K562 (cell line): ENCODE measurements around the gene KCNK4. TPM values are rescaled to one million over a fixed set of nuclear protein-coding genes. Genes with fewer than 3 reads are reported as not detected.

Experiments used
- ARID1B ChIP-seq: fragments of 450-650 bp; IDR thresholded peaks from 2 replicates; pipeline ENCODE4 v1.6.1; 2016; ENCODE audit warnings: antibody characterized with exemption, mild to moderate bottlenecking, inconsistent platforms
- BHLHE40 ChIP-seq: IDR thresholded peaks from 2 replicates; pipeline ENCODE4 v1.6.1; 2011; ENCODE audit warnings: low read length, improper control_type of control experiment
- CREM ChIP-seq: IDR thresholded peaks from 2 replicates; pipeline ENCODE4 v1.6.1; 2014; ENCODE audit warnings: antibody characterized with exemption, low read depth
- CTCF ChIP-seq, 3 experiments: IDR thresholded peaks in 2 of 3; conservative IDR thresholded peaks in 1 of 3; 2 replicates each; pipeline ENCODE4 v1.5.1; 2011 to 2012; ENCODE audit warnings: low read length in 3 of 3, mild to moderate bottlenecking in 3 of 3, control low read depth in 2 of 3, improper control_type of control experiment in 1 of 3, inconsistent platforms in 1 of 3, low read depth in 1 of 3, mixed read lengths in 1 of 3, moderate library complexity in 1 of 3; ENCODE audit not compliant: insufficient read depth in 2 of 3
- ELF1 ChIP-seq: fragments of 200-800 bp; sonication (Bioruptor generic); IDR thresholded peaks from 2 replicates; pipeline ENCODE4 v1.6.1; 2016; ENCODE audit warnings: missing genetic modification characterization, missing compliant biosample characterization
- HNRNPLL ChIP-seq: fragments of 200-400 bp; formaldehyde crosslinking; IDR thresholded peaks from 2 replicates; pipeline ENCODE4 v1.6.1; 2017; ENCODE audit warnings: low read length, low read depth, mild to moderate bottlenecking; ENCODE audit not compliant: poor library complexity, severe bottlenecking
- LARP7 ChIP-seq: fragments of 450-650 bp; IDR thresholded peaks from 2 replicates; pipeline ENCODE4 v1.6.1; 2016
- MAZ ChIP-seq, 2 experiments: fragments of 450-650 bp in 1 of 2; sonication (generic) in 1 of 2; formaldehyde crosslinking; IDR thresholded peaks in 1 of 2; conservative IDR thresholded peaks in 1 of 2; 2 replicates each; pipeline versions ENCODE4 v1.4.0 to v1.5.0; 2020; ENCODE audit warnings: mild to moderate bottlenecking in 1 of 2, missing genetic modification reagents in 1 of 2
- MBD2 ChIP-seq: sonication (generic); IDR thresholded peaks from 2 replicates; pipeline ENCODE4 v1.6.1; 2016; ENCODE audit warnings: low read depth, borderline replicate concordance
- NFIX ChIP-seq: fragments of 250-450 bp; sonication (Bioruptor Pico); IDR thresholded peaks from 2 replicates; pipeline ENCODE4 v1.4.0; 2020; ENCODE audit warnings: low read depth, mild to moderate bottlenecking, moderate library complexity
- NFRKB ChIP-seq: fragments of 450-650 bp; IDR thresholded peaks from 2 replicates; pipeline ENCODE4 v1.6.1; 2016; ENCODE audit warnings: low read depth
- RBBP5 ChIP-seq: fragments of 200-600 bp; sonication (generic); IDR thresholded peaks from 2 replicates; pipeline ENCODE4 v1.6.1; 2012; ENCODE audit warnings: borderline replicate concordance, mild to moderate bottlenecking, low read length, control low read depth, inconsistent platforms; ENCODE audit not compliant: insufficient read depth, poor library complexity, severe bottlenecking
- REST ChIP-seq, 2 experiments: fragments of 450-650 bp; formaldehyde crosslinking in 1 of 2; IDR thresholded peaks; 2 replicates each; pipeline versions ENCODE4 v1.4.0 to v1.6.1; 2014 to 2020; ENCODE audit warnings: mild to moderate bottlenecking in 2 of 2, borderline replicate concordance in 1 of 2, low read depth in 1 of 2
- ZKSCAN1 ChIP-seq: fragments of 150-350 bp; IDR thresholded peaks from 2 replicates; pipeline ENCODE4 v1.6.1; 2016; ENCODE audit warnings: low read depth, low read length
- ZNF146 ChIP-seq: IDR thresholded peaks from one replicate; pipeline ENCODE4 v1.6.1; 2018; ENCODE audit warnings: missing compliant biosample characterization; ENCODE audit not compliant: unreplicated experiment
- ZNF263 ChIP-seq: sonication (generic); formaldehyde crosslinking; IDR thresholded peaks from 2 replicates; pipeline ENCODE4 v1.8.0; 2022; ENCODE audit warnings: mild to moderate bottlenecking, missing genetic modification reagents, borderline replicate concordance
- ZNF77 ChIP-seq: fragments of 250-450 bp; sonication (Bioruptor Pico); IDR thresholded peaks from 2 replicates; pipeline ENCODE4 v1.5.0; 2020
- polyA plus RNA-seq, 8 experiments: library from polyadenylated mRNA; depleted of rRNA in 4 of 8; stranded (reverse) in 5 of 8; unstranded in 3 of 8; fragments of >200 nt; fragmentation: Nextera tagmentation in 2 of 8; fragmentation: Illumina TruSeq in 1 of 8; extraction: Ambion mirVana in 2 of 8; extraction: Trizol in 1 of 8; gene quantifications; 2 replicates each; pipeline versions ENCODE4 v1.2.1 to v1.2.3, GENCODE V29; 2011 to 2014; ENCODE audit warnings: inconsistent platforms in 1 of 8, missing spikeins in 1 of 8
- total RNA-seq, 7 experiments: library from RNA; depleted of rRNA in 6 of 7; stranded (reverse); fragments of >200 nt in 6 of 7; fragmentation: Illumina TruSeq in 2 of 7; extraction: Trizol in 2 of 7; gene quantifications; 2 replicates each; pipeline versions ENCODE4 v1.2.1 to v1.2.3, GENCODE V29; 2011 to 2021; ENCODE audit warnings: low replicate concordance in 1 of 7

Gene KCNK4
- total and polyA plus RNA-seq, 9 of the 15 experiments (the other 6 are each of a cell fraction or from before 2014, with no cell fraction given), result not detected

- peak; percentile 71 for TF ChIP-seq HNRNPLL
- TF ChIP-seq CREM, result peak; percentile 62
- TF ChIP-seq ZNF77, result no peak
- TF ChIP-seq REST (IDR thresholded peaks at IDR 0.05; ENCODE audit: borderline replicate concordance), result peak; percentile 90
- TF ChIP-seq REST (CRISPR knock-in tag; IDR thresholded peaks at IDR 0.05; ENCODE audit: low read depth), result peak; percentile 20
- no peak; the same call in 1 of the 2 replicates for TF ChIP-seq NFRKB
- no peak for TF ChIP-seq NFIX (CRISPR knock-in tag)
- TF ChIP-seq LARP7, result 0 out of 2 replicates have a peak, but pooled peaks have one; percentile 86
- peak; percentile 33; the same call in 1 of the 2 replicates for TF ChIP-seq ARID1B
- TF ChIP-seq ZKSCAN1, result no peak
- TF ChIP-seq BHLHE40, result peak; percentile 56
- TF ChIP-seq MAZ (CRISPR knock-in tag; conservative IDR thresholded peaks at IDR 0.05 in 1 of 2, IDR thresholded peaks at IDR 0.05 in 1 of 2), result peak; percentile 54 to 89; a peak in 3 of 4 replicates
- TF ChIP-seq MBD2, result peak; percentile 50; the same call in 1 of the 2 replicates
- peak; percentile 65 to 96 (median 94) for TF ChIP-seq CTCF (IDR thresholded peaks at IDR 0.05 in 2 of 3, conservative IDR thresholded peaks at IDR 0.05 in 1 of 3; ENCODE audit: insufficient read depth in 2 of 3, low read depth in 1 of 3, low read length in 3 of 3)
- TF ChIP-seq ELF1 (tag), result peak; percentile 77; the same call in 1 of the 2 replicates
- no peak for TF ChIP-seq ZNF146 (CRISPR knock-in tag)
- peak; percentile 40; the same call in 1 of the 2 replicates for TF ChIP-seq ZNF263 (CRISPR knock-in tag)
- no peak for TF ChIP-seq RBBP5
Observed at GRCh38 chr11:64317961-64318765, 27.1 kb downstream of the KCNK4 start, which contains the start of gene PRDX5 (continued).
